ENCODE measurements around the gene USP38. TPM values are rescaled to one million over a fixed set of nuclear protein-coding genes. Genes with fewer than 3 reads are reported as not detected.

USP38 gene
- total and polyA plus RNA-seq, 4 experiments from 2014 or later = 22.1 to 26.4 (median 26.0) TPM

- CTCF ChIA-PET (ENCODE audit: partially characterized antibody) = no interaction called here
- POLR2A ChIA-PET (ENCODE audit: partially characterized antibody) = no interaction called here
- H3K27me3 ChIP-seq (ENCODE audit: insufficient read depth, low read length) = no peaks in the 10 kb centered on the region
- no peak overlapping the region for H3K27ac ChIP-seq (ENCODE audit: low read depth, low read length)
- H3K4me1 Mint-ChIP-seq = no peaks in the 10 kb centered on the region
- H3K27ac Mint-ChIP-seq = no peak overlapping the region
- intact Hi-C loops (cut with micrococcal nuclease) = no loop called here
- no peak for DNase-seq
- no peaks in the 10 kb centered on the region for H3K9me3 ChIP-seq (ENCODE audit: control insufficient read depth in 1 of 2, low read length in 2 of 2)
- peaks cover 0 to 5% (median 0%) of the 10 kb centered on the region in 8 donors for H3K9me3 Mint-ChIP-seq
- H3K27me3 Mint-ChIP-seq = peaks cover 2 to 6% of the 10 kb centered on the region in 2 donors
- H3K4me1 ChIP-seq (ENCODE audit: insufficient read depth, low read length) = no peaks in the 10 kb centered on the region
- H3K36me3 Mint-ChIP-seq = no peaks in the 10 kb centered on the region
- H3K4me3 Mint-ChIP-seq = no peak overlapping the region
- no peaks in the 10 kb centered on the region for H3K36me3 ChIP-seq (ENCODE audit: insufficient read depth, low read length)
- H3K4me3 ChIP-seq (ENCODE audit: low read length in 2 of 2) = no peak overlapping the region
Measured at GRCh38 chr4:143250617-143251016, 65.9 kb downstream of the USP38 start.

GRCh38 chr4:143251348-143251747 is 66.6 kb downstream of the USP38 start:
- Histone ChIP-seq H3K9me3 (ENCODE audit: control insufficient read depth in 1 of 2, low read length in 2 of 2) (no peaks in the 10 kb centered on the region), H3K4me1 (ENCODE audit: insufficient read depth, low read length) (no peaks in the 10 kb centered on the region), H3K27me3 (ENCODE audit: insufficient read depth, low read length) (no peaks in the 10 kb centered on the region), H3K27ac (ENCODE audit: low read depth, low read length) (no peak overlapping the region), H3K4me3 (ENCODE audit: low read length in 2 of 2) (no peak overlapping the region), H3K36me3 (ENCODE audit: insufficient read depth, low read length) (no peaks in the 10 kb centered on the region)
- ChIA-PET POLR2A (ENCODE audit: partially characterized antibody) (no interaction called here), CTCF (ENCODE audit: partially characterized antibody) (no interaction called here)
- Mint-ChIP-seq H3K36me3 (no peaks in the 10 kb centered on the region), H3K9me3 (peaks cover 0 to 5% (median 0%) of the 10 kb centered on the region in 8 donors), H3K27me3 (peaks cover 2 to 6% of the 10 kb centered on the region in 2 donors), H3K27ac (no peak overlapping the region), H3K4me1 (no peaks in the 10 kb centered on the region), H3K4me3 (no peak overlapping the region)
- intact Hi-C loops (cut with micrococcal nuclease) = no loop called here
- DNase-seq = no peak

GRCh38 chr4:143251779-143252178 is 67.1 kb downstream of the USP38 start:
- intact Hi-C loops (cut with micrococcal nuclease) = no loop called here
- DNase-seq = no peak
- H3K27me3 Mint-ChIP-seq = peaks cover 1 to 6% of the 10 kb centered on the region in 2 donors

GRCh38 chr4:143252478-143252877 is 67.8 kb downstream of the USP38 start:
- H3K9me3 Mint-ChIP-seq = peaks cover 0 to 2% (median 0%) of the 10 kb centered on the region in 8 donors
- intact Hi-C loops (cut with micrococcal nuclease) = no loop called here
- H3K4me3 Mint-ChIP-seq = no peak overlapping the region
- H3K4me1 Mint-ChIP-seq = no peaks in the 10 kb centered on the region
- Histone ChIP-seq H3K27me3 (ENCODE audit: insufficient read depth, low read length) (no peaks in the 10 kb centered on the region), H3K36me3 (ENCODE audit: insufficient read depth, low read length) (no peaks in the 10 kb centered on the region), H3K4me3 (ENCODE audit: low read length in 2 of 2) (no peak overlapping the region), H3K27ac (ENCODE audit: low read depth, low read length) (no peak overlapping the region), H3K9me3 (ENCODE audit: control insufficient read depth in 1 of 2, low read length in 2 of 2) (no peaks in the 10 kb centered on the region), H3K4me1 (ENCODE audit: insufficient read depth, low read length) (no peaks in the 10 kb centered on the region)
- H3K27ac Mint-ChIP-seq = no peak overlapping the region
- no peak for DNase-seq
- POLR2A ChIA-PET (ENCODE audit: partially characterized antibody) = no interaction called here
- H3K36me3 Mint-ChIP-seq = no peaks in the 10 kb centered on the region
- peaks cover 0 to 6% of the 10 kb centered on the region in 2 donors for H3K27me3 Mint-ChIP-seq
- CTCF ChIA-PET (ENCODE audit: partially characterized antibody) = no interaction called here

More at GRCh38 chr4:143251779-143252178, 67.1 kb downstream of the USP38 start:
- Histone ChIP-seq H3K36me3 (ENCODE audit: insufficient read depth, low read length) (no peaks in the 10 kb centered on the region), H3K27ac (ENCODE audit: low read depth, low read length) (no peak overlapping the region), H3K4me1 (ENCODE audit: insufficient read depth, low read length) (no peaks in the 10 kb centered on the region), H3K9me3 (ENCODE audit: control insufficient read depth in 1 of 2, low read length in 2 of 2) (no peaks in the 10 kb centered on the region), H3K27me3 (ENCODE audit: insufficient read depth, low read length) (no peaks in the 10 kb centered on the region), H3K4me3 (ENCODE audit: low read length in 2 of 2) (no peak overlapping the region)
- ChIA-PET POLR2A (ENCODE audit: partially characterized antibody) (no interaction called here), CTCF (ENCODE audit: partially characterized antibody) (no interaction called here)
- Mint-ChIP-seq H3K9me3 (peaks cover 0 to 2% (median 0%) of the 10 kb centered on the region in 8 donors), H3K4me3 (no peak overlapping the region), H3K27ac (no peak overlapping the region), H3K36me3 (no peaks in the 10 kb centered on the region), H3K4me1 (no peaks in the 10 kb centered on the region)

GRCh38 chr4:143253166-143253565 is 68.4 kb downstream of the USP38 start:
- Mint-ChIP-seq H3K4me3 (no peak overlapping the region), H3K9me3 (peaks cover 0 to 2% (median 0%) of the 10 kb centered on the region in 8 donors), H3K36me3 (no peaks in the 10 kb centered on the region), H3K4me1 (no peaks in the 10 kb centered on the region), H3K27ac (no peak overlapping the region), H3K27me3 (peaks cover 0 to 3% of the 10 kb centered on the region in 2 donors)
- Histone ChIP-seq H3K36me3 (ENCODE audit: insufficient read depth, low read length) (no peaks in the 10 kb centered on the region), H3K27me3 (ENCODE audit: insufficient read depth, low read length) (no peaks in the 10 kb centered on the region), H3K27ac (ENCODE audit: low read depth, low read length) (no peak overlapping the region), H3K4me1 (ENCODE audit: insufficient read depth, low read length) (no peaks in the 10 kb centered on the region), H3K4me3 (ENCODE audit: low read length in 2 of 2) (no peak overlapping the region), H3K9me3 (ENCODE audit: control insufficient read depth in 1 of 2, low read length in 2 of 2) (no peaks in the 10 kb centered on the region)
- no peak for DNase-seq
- ChIA-PET POLR2A (ENCODE audit: partially characterized antibody) (no interaction called here), CTCF (ENCODE audit: partially characterized antibody) (no interaction called here)
- intact Hi-C loops (cut with micrococcal nuclease) = no loop called here

GRCh38 chr4:143254491-143255226 is 69.9 kb downstream of the USP38 start:
- H3K4me3 Mint-ChIP-seq = no peak overlapping the region
- no peaks in the 10 kb centered on the region for H3K27me3 ChIP-seq (ENCODE audit: insufficient read depth, low read length)
- no peak overlapping the region for H3K4me3 ChIP-seq (ENCODE audit: low read length in 2 of 2)
- ChIA-PET CTCF (ENCODE audit: partially characterized antibody) (no interaction called here), POLR2A (ENCODE audit: partially characterized antibody) (no interaction called here)
- peaks cover 1% of the 10 kb centered on the region in 2 donors for H3K27me3 Mint-ChIP-seq
- H3K4me1 Mint-ChIP-seq = no peaks in the 10 kb centered on the region
- intact Hi-C loops (cut with micrococcal nuclease) = loop anchor here (5.0 kb wide), 1 partner anchor 132 kb away; no protein-coding TSS in a partner anchor
- no peaks in the 10 kb centered on the region for H3K4me1 ChIP-seq (ENCODE audit: insufficient read depth, low read length)
- no peaks in the 10 kb centered on the region for H3K36me3 ChIP-seq (ENCODE audit: insufficient read depth, low read length)
- DNase-seq = no peak
- H3K9me3 ChIP-seq (ENCODE audit: control insufficient read depth in 1 of 2, low read length in 2 of 2) = no peaks in the 10 kb centered on the region
- H3K36me3 Mint-ChIP-seq = no peaks in the 10 kb centered on the region
- H3K27ac ChIP-seq (ENCODE audit: low read depth, low read length) = no peak overlapping the region
- H3K27ac Mint-ChIP-seq = no peak overlapping the region
- no peaks in the 10 kb centered on the region for H3K9me3 Mint-ChIP-seq

GRCh38 chr4:143256456-143256855 is 71.7 kb downstream of the USP38 start:
- intact Hi-C loops (cut with micrococcal nuclease) = loop anchor here (5.0 kb wide), 1 partner anchor 134 kb away; no protein-coding TSS in a partner anchor
- H3K4me3 Mint-ChIP-seq = no peak overlapping the region
- H3K27me3 ChIP-seq (ENCODE audit: insufficient read depth, low read length) = no peaks in the 10 kb centered on the region

More at GRCh38 chr4:143256456-143256855, 71.7 kb downstream of the USP38 start:
- no peaks in the 10 kb centered on the region for H3K36me3 ChIP-seq (ENCODE audit: insufficient read depth, low read length)
- no peak overlapping the region for H3K27ac ChIP-seq (ENCODE audit: low read depth, low read length)
- CTCF ChIA-PET (ENCODE audit: partially characterized antibody) = no interaction called here
- no peak overlapping the region for H3K27ac Mint-ChIP-seq
- POLR2A ChIA-PET (ENCODE audit: partially characterized antibody) = no interaction called here
- H3K36me3 Mint-ChIP-seq = no peaks in the 10 kb centered on the region
- H3K4me3 ChIP-seq (ENCODE audit: low read length in 2 of 2) = no peak overlapping the region
- DNase-seq = no peak
- no peaks in the 10 kb centered on the region for H3K9me3 ChIP-seq (ENCODE audit: control insufficient read depth in 1 of 2, low read length in 2 of 2)
- peaks cover 1 to 5% of the 10 kb centered on the region in 2 donors for H3K27me3 Mint-ChIP-seq
- no peaks in the 10 kb centered on the region for H3K4me1 ChIP-seq (ENCODE audit: insufficient read depth, low read length)
- no peaks in the 10 kb centered on the region for H3K4me1 Mint-ChIP-seq
- H3K9me3 Mint-ChIP-seq = no peaks in the 10 kb centered on the region

All from CD4-positive, alpha-beta memory T cell (primary cell).